ENCODE measurements around the gene BOC.
A peak's percentile ranks its signal among the peaks of the same experiment; 100 is the strongest.

Gene BOC

DNA sequence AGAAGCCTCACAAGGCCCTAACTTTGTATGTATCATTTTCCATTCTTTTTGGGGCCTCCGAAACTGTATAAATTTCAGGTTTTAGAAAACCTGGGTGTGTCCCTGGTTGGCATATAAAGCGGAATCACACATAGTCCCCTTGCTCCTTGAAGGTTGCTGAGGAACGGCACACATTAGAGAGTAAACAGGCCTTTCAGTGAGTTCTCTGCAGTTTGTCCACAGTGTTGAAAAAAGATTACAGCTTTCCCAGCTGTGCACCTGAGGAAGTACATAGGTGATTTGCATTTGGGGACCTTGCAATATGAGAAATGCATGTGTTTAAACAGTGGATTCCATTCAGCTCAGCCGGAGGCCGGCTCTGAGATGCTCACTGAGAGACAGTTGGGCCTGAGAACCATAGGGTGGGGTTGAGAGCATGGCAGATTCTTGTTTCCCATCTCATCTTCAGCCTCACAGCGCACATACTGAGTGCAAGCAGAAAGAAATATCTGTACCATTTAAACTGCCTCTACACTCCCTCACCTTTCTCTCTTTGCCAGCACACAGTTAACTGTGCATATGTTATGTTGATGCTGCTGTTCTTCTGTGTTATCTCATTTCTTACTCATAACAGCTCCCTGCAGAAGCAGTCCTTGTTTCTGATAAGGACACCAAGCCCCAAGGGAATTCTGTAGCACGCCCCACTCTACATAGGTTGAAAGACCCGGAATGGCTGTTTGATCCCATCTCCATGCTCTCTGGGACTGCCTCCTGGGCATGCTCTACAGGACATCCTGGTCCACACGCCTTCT lies 60.4 kb downstream of the BOC start:
- no peak for DNase-seq

DNA sequence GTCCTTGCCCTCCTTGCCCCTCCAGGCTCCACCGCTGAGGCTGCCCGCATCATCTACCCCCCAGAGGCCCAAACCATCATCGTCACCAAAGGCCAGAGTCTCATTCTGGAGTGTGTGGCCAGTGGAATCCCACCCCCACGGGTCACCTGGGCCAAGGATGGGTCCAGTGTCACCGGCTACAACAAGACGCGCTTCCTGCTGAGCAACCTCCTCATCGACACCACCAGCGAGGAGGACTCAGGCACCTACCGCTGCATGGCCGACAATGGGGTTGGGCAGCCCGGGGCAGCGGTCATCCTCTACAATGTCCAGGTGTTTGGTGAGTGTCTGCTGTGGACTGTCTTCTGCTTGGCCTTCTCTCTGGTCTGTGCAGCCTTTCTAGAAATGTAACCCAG lies 61.0 kb downstream of the BOC start:
- DNase-seq: no peak

GRCh38 chr3:113273011-113273410 lies 61.7 kb downstream of the BOC start:
- DNase-seq: no peak

DNA sequence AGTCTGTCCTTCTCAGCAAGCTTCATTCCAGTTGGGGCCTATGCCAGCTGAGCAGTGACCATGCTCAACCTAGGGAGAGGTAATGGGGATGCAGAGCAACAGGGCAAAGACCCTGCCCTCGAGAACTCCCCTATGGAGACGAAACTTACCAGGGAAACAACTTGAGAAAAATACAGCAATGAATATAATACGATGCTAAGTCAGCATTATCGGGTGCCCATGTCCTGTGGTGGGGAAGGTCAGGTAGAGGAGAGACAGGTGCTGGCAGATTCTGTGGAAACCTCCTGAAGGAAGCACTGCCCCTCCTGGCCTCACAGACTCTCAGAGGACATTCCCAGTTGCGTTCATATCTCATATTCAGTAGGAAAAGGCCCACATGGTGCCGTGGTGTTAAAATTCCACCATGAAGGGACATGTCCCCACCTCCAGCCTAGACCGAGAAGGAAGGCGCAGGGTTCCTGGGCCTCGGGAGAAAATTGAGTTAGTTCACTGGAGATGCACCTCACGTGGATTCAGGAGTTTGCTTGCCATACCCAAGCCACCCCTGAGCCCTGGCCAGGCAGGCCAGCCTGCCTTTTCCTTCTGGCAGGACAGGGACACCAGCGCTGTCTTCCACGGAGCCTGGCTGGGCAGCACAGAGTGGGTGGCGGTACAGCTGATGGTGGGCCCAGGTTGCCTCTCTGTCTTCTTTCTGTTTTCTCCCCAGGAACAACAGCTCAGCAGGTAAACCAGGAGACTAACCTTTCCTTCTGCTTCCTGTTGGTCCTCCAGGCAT lies 62.4 kb downstream of the BOC start:
- no peak for DNase-seq

GRCh38 chr3:113274425-113275257 lies 63.3 kb downstream of the BOC start:
- DNase-seq: no peak

DNA sequence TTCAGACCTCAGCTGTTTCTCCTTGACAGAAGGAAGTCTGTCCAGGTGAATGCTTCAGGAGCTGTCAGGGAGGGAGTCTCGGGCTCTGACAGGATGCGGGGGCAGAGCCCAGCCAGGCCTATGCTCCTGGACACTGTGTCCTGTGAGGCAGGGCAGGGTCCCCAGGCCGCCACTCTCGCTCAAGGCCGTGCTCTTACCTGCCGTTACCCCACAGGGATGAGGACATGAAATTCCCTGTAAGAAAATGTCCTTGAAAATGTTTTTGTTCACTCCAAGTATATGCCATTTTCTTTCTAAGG lies 63.9 kb downstream of the BOC start:
- DNase-seq: no peak

- DNase-seq: no peak
These were observed 64.2 kb downstream of the BOC start for GRCh38 chr3:113275583-113275928.

DNA sequence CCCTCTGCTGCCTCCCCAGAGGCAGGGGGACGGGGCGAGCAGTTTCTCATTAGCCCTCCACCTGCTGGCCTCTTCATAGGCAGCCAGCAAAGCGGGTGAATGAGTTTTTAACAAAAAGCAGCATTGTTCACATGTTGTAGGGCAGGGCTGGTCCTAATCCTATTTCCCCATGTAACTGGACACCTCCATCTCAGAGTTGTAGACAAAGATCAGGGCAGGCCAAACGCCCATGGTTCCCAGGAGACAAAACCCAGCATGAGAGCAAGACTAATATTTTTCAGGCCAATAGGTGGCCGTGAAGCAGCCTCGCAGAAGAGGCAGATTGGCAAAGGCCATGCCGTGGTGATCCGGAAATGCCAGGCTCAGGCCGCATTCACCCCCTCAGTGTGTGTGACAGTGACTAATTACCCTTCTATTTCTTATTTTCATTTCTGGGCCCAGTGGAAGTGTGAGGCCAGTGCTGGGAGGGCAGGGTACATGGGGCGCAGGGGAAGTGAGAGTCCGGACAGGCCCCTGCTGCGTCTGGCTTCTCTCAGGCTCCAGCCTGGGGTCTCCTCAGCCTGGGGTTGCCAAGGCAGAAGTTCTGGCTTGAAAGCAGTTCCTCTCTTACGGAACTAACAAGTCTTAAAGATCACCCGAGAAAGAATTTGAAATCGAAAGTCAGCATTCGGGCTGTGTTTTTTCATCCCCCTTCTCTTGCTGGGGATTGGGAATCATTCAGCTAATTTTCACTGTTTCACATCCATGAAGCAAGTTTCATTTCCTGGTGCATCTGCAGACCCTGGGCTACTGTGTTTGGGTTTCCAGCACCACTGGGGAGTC lies 64.8 kb downstream of the BOC start:
- peak; percentile 90 for DNase-seq

GRCh38 chr3:113276751-113277080 lies 65.4 kb downstream of the BOC start:
- DNase-seq: no peak

DNA sequence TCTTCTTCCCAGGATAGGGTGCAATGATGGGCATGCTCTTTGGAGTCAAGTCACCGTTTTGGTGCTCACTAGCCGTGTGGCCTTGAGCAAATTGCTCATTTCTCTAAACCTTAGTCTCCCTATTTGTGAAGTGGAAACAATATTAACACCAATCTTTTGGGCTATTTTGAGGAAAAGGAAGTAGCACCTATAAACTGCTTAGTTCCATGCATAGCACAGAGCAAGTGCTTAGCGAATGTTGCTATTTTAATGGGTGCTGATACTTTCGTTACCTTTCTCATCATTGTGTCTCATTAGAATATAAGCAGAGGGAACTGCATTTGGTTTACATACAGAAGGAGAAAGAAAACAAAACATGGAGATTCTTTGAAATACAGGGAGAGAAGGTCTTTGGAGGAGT lies 66.1 kb downstream of the BOC start:
- no peak for DNase-seq

- no peak for DNase-seq
These were observed 66.7 kb downstream of the BOC start for GRCh38 chr3:113277941-113278598.

GRCh38 chr3:113278599-113278955 lies 67.2 kb downstream of the BOC start:
- DNase-seq: no peak

- DNase-seq: no peak
These were observed 68.3 kb downstream of the BOC start for GRCh38 chr3:113279686-113280085.

GRCh38 chr3:113283306-113283705 lies 71.9 kb downstream of the BOC start:
- no peak for DNase-seq

DNA sequence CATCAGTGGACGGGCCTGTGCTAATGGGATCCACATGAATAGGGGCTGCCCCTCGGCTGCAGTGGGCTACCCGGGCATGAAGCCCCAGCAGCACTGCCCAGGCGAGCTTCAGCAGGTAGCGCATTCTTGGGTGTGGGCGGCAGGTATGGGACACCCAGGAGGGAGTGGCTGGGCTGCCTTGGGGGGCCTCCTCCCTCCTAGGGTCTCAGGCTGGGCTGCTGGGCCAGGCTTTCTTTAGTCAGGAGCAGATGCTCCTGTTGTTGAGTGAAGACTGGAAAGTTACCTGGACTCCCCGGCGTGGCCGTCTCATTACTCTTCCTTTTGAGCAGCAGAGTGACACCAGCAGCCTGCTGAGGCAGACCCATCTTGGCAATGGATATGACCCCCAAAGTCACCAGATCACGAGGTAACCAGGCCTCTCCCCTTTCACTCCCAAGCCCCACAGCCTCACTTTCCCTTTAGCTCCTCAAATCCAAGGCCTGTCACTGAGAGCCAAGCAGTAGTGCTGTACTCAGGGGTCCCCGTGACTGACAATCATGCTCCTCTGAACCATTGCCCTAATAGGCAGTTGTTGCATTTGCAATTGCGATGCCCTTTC lies 73.2 kb downstream of the BOC start:
- no peak for DNase-seq

DNA sequence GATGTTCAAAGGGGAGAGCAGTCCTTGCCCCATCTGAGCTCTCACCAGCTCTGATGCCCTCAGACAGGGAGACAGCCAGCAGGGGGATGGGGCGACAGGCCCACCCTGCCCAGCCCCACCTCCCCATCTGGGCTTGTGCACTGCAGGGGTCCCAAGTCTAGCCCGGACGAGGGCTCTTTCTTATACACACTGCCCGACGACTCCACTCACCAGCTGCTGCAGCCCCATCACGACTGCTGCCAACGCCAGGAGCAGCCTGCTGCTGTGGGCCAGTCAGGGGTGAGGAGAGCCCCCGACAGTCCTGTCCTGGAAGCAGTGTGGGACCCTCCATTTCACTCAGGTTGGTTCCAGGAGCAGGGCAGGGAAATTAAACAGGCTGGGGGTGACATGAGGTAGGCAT lies 73.9 kb downstream of the BOC start:
- no peak for DNase-seq

DNA sequence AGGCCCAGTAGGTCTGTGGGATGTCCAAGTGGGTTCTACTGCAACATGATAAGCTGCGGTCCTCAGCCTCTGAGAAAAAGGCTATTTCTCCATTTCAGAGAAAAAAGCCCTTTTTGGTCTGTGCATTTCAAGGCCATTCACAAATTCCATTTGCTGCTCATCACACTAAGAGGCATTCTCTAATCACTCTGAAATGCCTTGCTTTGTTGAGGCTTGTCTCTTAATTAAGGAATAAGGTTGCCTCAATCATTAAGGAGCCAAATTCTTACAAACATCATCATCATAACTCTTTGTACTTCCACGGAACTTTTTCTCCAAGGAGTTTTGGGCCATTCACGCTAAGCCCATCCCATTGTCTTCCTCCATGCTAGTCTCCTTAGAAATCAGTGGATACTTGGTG lies 74.4 kb downstream of the BOC start:
- no peak for DNase-seq

DNA sequence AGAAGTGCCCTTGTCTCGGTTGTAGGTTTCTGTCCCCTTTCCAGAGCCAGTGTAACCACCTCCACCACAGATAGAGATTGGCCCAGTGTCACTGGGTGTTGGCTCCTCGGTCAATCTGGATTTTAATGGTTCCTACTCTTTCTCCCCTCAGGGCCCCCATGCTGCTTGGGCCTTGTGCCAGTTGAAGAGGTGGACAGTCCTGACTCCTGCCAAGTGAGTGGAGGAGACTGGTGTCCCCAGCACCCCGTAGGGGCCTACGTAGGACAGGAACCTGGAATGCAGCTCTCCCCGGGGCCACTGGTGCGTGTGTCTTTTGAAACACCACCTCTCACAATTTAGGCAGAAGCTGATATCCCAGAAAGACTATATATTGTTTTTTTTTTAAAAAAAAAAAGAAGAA lies 75.2 kb downstream of the BOC start:
- DNase-seq: no peak

DNA sequence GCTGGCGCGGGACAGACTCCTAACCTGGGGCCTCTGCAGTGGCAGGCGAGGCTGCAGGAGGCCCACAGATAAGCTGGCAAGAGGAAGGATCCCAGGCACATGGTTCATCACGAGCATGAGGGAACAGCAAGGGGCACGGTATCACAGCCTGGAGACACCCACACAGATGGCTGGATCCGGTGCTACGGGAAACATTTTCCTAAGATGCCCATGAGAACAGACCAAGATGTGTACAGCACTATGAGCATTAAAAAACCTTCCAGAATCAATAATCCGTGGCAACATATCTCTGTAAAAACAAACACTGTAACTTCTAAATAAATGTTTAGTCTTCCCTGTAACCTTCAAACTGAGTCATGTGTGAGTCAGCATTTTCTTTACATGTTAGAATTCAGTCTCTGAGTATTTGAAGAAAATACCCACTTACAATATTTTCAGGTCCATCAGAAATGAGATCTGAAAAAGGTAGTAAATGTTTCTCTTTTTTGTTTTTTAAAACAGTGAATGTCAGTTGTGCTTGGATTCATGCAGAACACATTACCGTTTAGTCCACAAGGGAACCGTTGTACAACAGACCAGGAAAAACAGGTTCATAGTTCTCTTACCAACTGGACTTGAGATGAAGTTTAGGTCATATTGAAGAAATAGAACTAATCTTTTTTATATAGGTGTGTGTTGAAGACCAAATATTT lies 75.9 kb downstream of the BOC start:
- DNase-seq: peak; percentile 76

DNA sequence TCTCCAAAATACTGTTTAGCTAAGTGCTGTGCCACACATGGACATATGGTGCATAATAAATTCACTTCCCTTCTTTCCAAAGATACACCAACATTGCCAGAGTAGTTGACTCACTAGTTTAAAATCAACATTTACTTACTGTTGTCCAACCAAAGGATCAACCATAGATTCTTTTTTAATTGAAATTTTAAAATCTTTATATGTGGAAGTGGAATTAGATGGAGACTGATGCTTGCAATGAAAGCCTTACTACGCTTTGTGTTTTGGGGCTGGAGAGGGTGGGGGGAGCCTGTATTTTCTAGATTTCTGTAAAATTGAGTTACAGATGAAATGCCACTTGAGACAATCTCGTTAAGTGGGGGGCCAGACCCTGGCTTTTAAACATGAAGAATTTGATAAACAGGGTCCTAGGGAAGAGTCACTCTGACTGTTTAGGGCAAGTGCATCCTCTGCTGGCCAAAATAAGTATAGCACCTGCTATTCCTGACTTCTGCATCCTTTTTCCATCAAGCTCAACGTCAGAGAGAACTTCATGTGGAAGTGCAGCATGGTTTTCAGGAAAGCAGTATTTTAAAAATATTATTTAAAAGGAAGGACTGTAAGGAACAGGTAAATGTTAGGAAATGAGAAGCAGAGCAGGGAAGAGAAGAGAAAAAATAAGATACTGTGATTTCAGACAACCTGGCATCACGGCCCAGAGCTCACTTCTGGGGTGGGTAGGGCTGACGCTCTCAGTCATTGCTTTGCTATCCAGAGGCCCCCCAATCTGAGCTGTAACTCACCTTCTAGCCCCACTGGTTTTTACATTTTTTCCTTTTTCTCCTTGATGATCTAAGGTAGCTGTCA lies 76.7 kb downstream of the BOC start:
- peak; percentile 67 for DNase-seq

All from fibroblast of skin of back (primary cell).